SK-N-SH (cell line): ENCODE measurements around the gene PRDX5. TPM values are rescaled to one million over a fixed set of nuclear protein-coding genes. Genes with fewer than 3 reads are reported as not detected.

ENCODE experiments used
- CTCF ChIA-PET: fragments of 300-600, 350-600 bp; formaldehyde crosslinking; extraction: SDS; loops from one replicate; lab custom pipeline; 2021; lab: Yijun Ruan, JAX
- POLR2A ChIA-PET: fragments of 350-600 bp; sonication (Branson Sonifier 250); formaldehyde crosslinking; extraction: SDS; loops from one replicate; lab custom pipeline; 2020; ENCODE audit warnings: antibody characterized with exemption, inconsistent platforms; lab: Yijun Ruan, JAX
- DNase-seq: peaks from one replicate; pipeline ENCODE4 v3.0.0; 2012
- H2AFZ ChIP-seq: fragments of 200-600 bp; sonication (generic); 2 replicates; pipeline ENCODE4 v1.8.1; 2016; ENCODE audit warnings: antibody characterized with exemption, mild to moderate bottlenecking, low read depth
- H3F3A ChIP-seq: fragments of 200-600 bp; sonication (generic); replicated peaks from 2 replicates; pipeline ENCODE3; 2016; ENCODE audit warnings: antibody characterized with exemption, mild to moderate bottlenecking; ENCODE audit not compliant: insufficient read depth
- H3K27ac ChIP-seq, 2 experiments: fragments of 200-500 bp in 1 of 2; fragments of 200-600 bp in 1 of 2; sonication (Bioruptor generic) in 1 of 2; sonication (generic), shearing (Covaris generic) in 1 of 2; 2 replicates each; pipeline versions ENCODE4 v1.5.1 to v1.6.1; 2014 to 2016; ENCODE audit warnings: low read depth in 2 of 2, inconsistent platforms in 1 of 2, low read length in 1 of 2, mild to moderate bottlenecking in 1 of 2, mixed read lengths in 1 of 2
- H3K27me3 ChIP-seq: fragments of 200-600 bp; sonication (generic), shearing (Covaris generic); 2 replicates; pipeline ENCODE4 v1.6.1; 2016; ENCODE audit warnings: mixed run types; ENCODE audit not compliant: insufficient read depth
- H3K36me3 ChIP-seq, 2 experiments: fragments of 200-500 bp in 1 of 2; fragments of 200-600 bp in 1 of 2; sonication (Bioruptor generic) in 1 of 2; sonication (generic) in 1 of 2; replicated peaks in 1 of 2; 2 replicates each; pipeline versions ENCODE3 to v1.5.1; 2014 to 2016; ENCODE audit warnings: low read length in 1 of 2, mild to moderate bottlenecking in 1 of 2; ENCODE audit not compliant: insufficient read depth in 2 of 2, control insufficient read depth in 1 of 2
- H3K4me1 ChIP-seq, 2 experiments: fragments of 200-500 bp in 1 of 2; fragments of 200-600 bp in 1 of 2; sonication (Bioruptor generic) in 1 of 2; sonication (generic), shearing (Covaris generic) in 1 of 2; 2 replicates each; pipeline versions ENCODE4 v1.5.1 to v1.6.1; 2014 to 2016; ENCODE audit warnings: low read depth in 1 of 2, low read length in 1 of 2, mixed run types in 1 of 2; ENCODE audit not compliant: insufficient read depth in 2 of 2, control insufficient read depth in 1 of 2
- H3K4me2 ChIP-seq: fragments of 200-600 bp; sonication (generic), shearing (Covaris generic); 2 replicates; pipeline ENCODE4 v1.6.1; 2017; ENCODE audit warnings: mixed run types
- H3K4me3 ChIP-seq, 2 experiments: fragments of 200-500 bp in 1 of 2; fragments of 200-600 bp in 1 of 2; sonication (Bioruptor generic) in 1 of 2; sonication (generic), shearing (Covaris generic) in 1 of 2; 2 replicates each; pipeline versions ENCODE4 v1.5.1 to v1.8.1; 2014 to 2016; ENCODE audit warnings: low read depth in 2 of 2, inconsistent platforms in 1 of 2, low read length in 1 of 2, mild to moderate bottlenecking in 1 of 2, mixed read lengths in 1 of 2, moderate library complexity in 1 of 2
- H3K79me2 ChIP-seq: fragments of 200-600 bp; sonication (generic); 2 replicates; pipeline ENCODE4 v1.8.1; 2017; ENCODE audit warnings: mild to moderate bottlenecking; ENCODE audit not compliant: insufficient read depth
- H3K9ac ChIP-seq: fragments of 200-600 bp; sonication (generic); 2 replicates; pipeline ENCODE4 v1.6.1; 2017; ENCODE audit warnings: mixed run types
- H3K9me2 ChIP-seq: fragments of 200-600 bp; sonication (generic); 2 replicates; pipeline ENCODE4 v1.6.1; 2017; ENCODE audit warnings: mixed run types
- H3K9me3 ChIP-seq: fragments of 200-600 bp; sonication (generic); 2 replicates; pipeline ENCODE4 v1.6.1; 2017; ENCODE audit warnings: mixed run types, mild to moderate bottlenecking, moderate library complexity
- H4K20me1 ChIP-seq: fragments of 200-600 bp; sonication (generic); 2 replicates; pipeline ENCODE4 v1.6.1; 2017; ENCODE audit warnings: mild to moderate bottlenecking, mixed run types; ENCODE audit not compliant: insufficient read depth
- CHD2 ChIP-seq: fragments of 150-350 bp; IDR thresholded peaks from 2 replicates; pipeline ENCODE4 v1.6.1; 2018; ENCODE audit warnings: low read length; ENCODE audit not compliant: partially characterized antibody
- ELF1 ChIP-seq: IDR thresholded peaks from 2 replicates; pipeline ENCODE4 v1.4.0; 2012
- EP300 ChIP-seq, 2 experiments: IDR thresholded peaks; 2 replicates each; pipeline versions ENCODE4 v1.4.0 to v1.6.1; 2012; ENCODE audit warnings: borderline replicate concordance in 1 of 2, low read depth in 1 of 2, low read length in 1 of 2
- FOXM1 ChIP-seq: IDR thresholded peaks from 2 replicates; pipeline ENCODE4 v1.4.0; 2012; ENCODE audit warnings: low read depth, mild to moderate bottlenecking
- GABPA ChIP-seq: IDR thresholded peaks from 2 replicates; pipeline ENCODE4 v1.4.0; 2012; ENCODE audit warnings: low read depth, mild to moderate bottlenecking
- GATA2 ChIP-seq: sonication (generic); formaldehyde crosslinking; IDR thresholded peaks from 2 replicates; pipeline ENCODE4 v1.5.0; 2020; ENCODE audit warnings: mild to moderate bottlenecking, missing genetic modification reagents
- MAX ChIP-seq: IDR thresholded peaks from 2 replicates; pipeline ENCODE4 v1.4.0; 2012; ENCODE audit warnings: low read depth
- PBX3 ChIP-seq: IDR thresholded peaks from 2 replicates; pipeline ENCODE4; 2012
- POLR2AphosphoS5 ChIP-seq: IDR thresholded peaks from 2 replicates; pipeline ENCODE4 v1.6.1; 2012; ENCODE audit warnings: low read depth, low read length
- RAD21 ChIP-seq: IDR thresholded peaks from 2 replicates; pipeline ENCODE4 v1.6.1; 2012; ENCODE audit warnings: mild to moderate bottlenecking, low read length
- RCOR1 ChIP-seq: fragments of 150-350 bp; IDR thresholded peaks from 2 replicates; pipeline ENCODE4 v1.6.1; 2017; ENCODE audit warnings: antibody characterized with exemption, low read length
- REST ChIP-seq: IDR thresholded peaks from 2 replicates; pipeline ENCODE4 v1.6.1; 2012; ENCODE audit warnings: mild to moderate bottlenecking, low read depth, low read length, moderate library complexity
- RFX5 ChIP-seq: IDR thresholded peaks from 2 replicates; pipeline ENCODE4 v1.6.1; 2012; ENCODE audit warnings: mild to moderate bottlenecking, improper control_type of control experiment, low read length
- SMC3 ChIP-seq: IDR thresholded peaks from 2 replicates; pipeline ENCODE4 v1.6.1; 2012; ENCODE audit warnings: low read depth, low read length, improper control_type of control experiment
- TAF1 ChIP-seq: IDR thresholded peaks from 2 replicates; pipeline ENCODE4 v1.6.1; 2012; ENCODE audit warnings: low read depth, mild to moderate bottlenecking, low read length, moderate library complexity, borderline replicate concordance
- TCF12 ChIP-seq: IDR thresholded peaks from 2 replicates; pipeline ENCODE4 v1.4.0; 2012
- TEAD4 ChIP-seq: IDR thresholded peaks from 2 replicates; pipeline ENCODE4 v1.4.0; 2012; ENCODE audit warnings: mild to moderate bottlenecking, borderline replicate concordance; ENCODE audit not compliant: insufficient read depth
- WGBS: methylation state at CpG from one replicate; pipeline ENCODE4 v1.1.6; 2017; ENCODE audit warnings: low lambda C conversion rate; 5-methylcytosine and 5-hydroxymethylcytosine counted together
- polyA plus RNA-seq, 3 experiments: library from polyadenylated mRNA; depleted of rRNA; stranded (reverse); fragments of >200 nt; gene quantifications; 2 replicates each; pipeline ENCODE4 v1.2.3, GENCODE V29; 2012
- TF ChIP-seq, protein P1 (sequence below): fragments of 200-600 bp; sonication (generic); IDR thresholded peaks from 2 replicates; pipeline ENCODE4 v1.6.1; 2017; ENCODE audit warnings: antibody characterized with exemption, mild to moderate bottlenecking, moderate library complexity

Gene PRDX5
- polyA plus RNA-seq, 1 of the 3 experiments (the other 2 are of a cell fraction), result 1,000 TPM

- no peaks in the 10 kb centered on the region for H3K27me3 ChIP-seq
- WGBS, result 89% methylated on average over 11 of the region's 34 CpGs
- no peak overlapping the region for H3K4me2 ChIP-seq
- no peak overlapping the region for H3K9ac ChIP-seq
- DNase-seq, result no peak
- no peaks in the 10 kb centered on the region for H3K79me2 ChIP-seq
- H3K36me3 ChIP-seq, result no peaks in the 10 kb centered on the region
- H3K9me3 ChIP-seq, result no peaks in the 10 kb centered on the region
- TF ChIP-seq RAD21 (no peak), GABPA (no peak), ELF1 (no peak), TAF1 (no peak), TEAD4 (no peak), PBX3 (no peak), GATA2 (CRISPR knock-in tag) (no peak), POLR2AphosphoS5 (no peak), SMC3 (no peak), RFX5 (no peak), MAX (no peak), CHD2 (no peak), FOXM1 (no peak), REST (no peak), TCF12 (no peak), EP300 (IDR thresholded peaks at IDR 0.05; ENCODE audit: borderline replicate concordance in 1 of 2, low read depth in 1 of 2, low read length in 1 of 2) (no peak), RCOR1 (no peak)
- TF ChIP-seq, protein P1, sequence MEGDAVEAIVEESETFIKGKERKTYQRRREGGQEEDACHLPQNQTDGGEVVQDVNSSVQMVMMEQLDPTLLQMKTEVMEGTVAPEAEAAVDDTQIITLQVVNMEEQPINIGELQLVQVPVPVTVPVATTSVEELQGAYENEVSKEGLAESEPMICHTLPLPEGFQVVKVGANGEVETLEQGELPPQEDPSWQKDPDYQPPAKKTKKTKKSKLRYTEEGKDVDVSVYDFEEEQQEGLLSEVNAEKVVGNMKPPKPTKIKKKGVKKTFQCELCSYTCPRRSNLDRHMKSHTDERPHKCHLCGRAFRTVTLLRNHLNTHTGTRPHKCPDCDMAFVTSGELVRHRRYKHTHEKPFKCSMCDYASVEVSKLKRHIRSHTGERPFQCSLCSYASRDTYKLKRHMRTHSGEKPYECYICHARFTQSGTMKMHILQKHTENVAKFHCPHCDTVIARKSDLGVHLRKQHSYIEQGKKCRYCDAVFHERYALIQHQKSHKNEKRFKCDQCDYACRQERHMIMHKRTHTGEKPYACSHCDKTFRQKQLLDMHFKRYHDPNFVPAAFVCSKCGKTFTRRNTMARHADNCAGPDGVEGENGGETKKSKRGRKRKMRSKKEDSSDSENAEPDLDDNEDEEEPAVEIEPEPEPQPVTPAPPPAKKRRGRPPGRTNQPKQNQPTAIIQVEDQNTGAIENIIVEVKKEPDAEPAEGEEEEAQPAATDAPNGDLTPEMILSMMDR, result no peak
- TF ChIP-seq, all 33 proteins: peak for 0
- Histone ChIP-seq H3K4me3 (no peak overlapping the region), H3K4me1 (peaks cover 4 to 14% of the 10 kb centered on the region in 2 experiments; a peak in 3 of 4 replicates), H4K20me1 (no peaks in the 10 kb centered on the region), H3K9me2 (no peaks in the 10 kb centered on the region), H3K27ac (no peak overlapping the region), H3F3A (peaks cover 12% of the 10 kb centered on the region), H2AFZ (no peak overlapping the region)
- CTCF ChIA-PET, result interaction anchor here (0.7 to 5.5 kb wide), 7 partner anchors 10 to 490 kb away, joined by 3 to 42 read pairs (median 3); partner anchors contain the start of genes PRDX5 and TRMT112
- POLR2A ChIA-PET, result interaction anchor here (2.2 kb wide), 1 partner anchor 35 kb away, joined by 9 read pairs; the partner anchor contains the start of genes PRDX5 and TRMT112
Measured at GRCh38 chr11:64352995-64353714, 35.2 kb downstream of the PRDX5 start.
